Myocyte (in vitro differentiated cells): ENCODE measurements around the gene CCT5. TPM values are rescaled to one million over a fixed set of nuclear protein-coding genes. Genes with fewer than 3 reads are reported as not detected.
A peak's percentile ranks its signal among the peaks of the same experiment; 100 is the strongest.
"Not testable (repeated sequence)": the region's sequence is repeated elsewhere in the genome, so short reads cannot be mapped to it uniquely, and the experiment has no call there.

Source experiments
- DNase-seq: peaks from one replicate; pipeline ENCODE4 v3.0.0-alpha.2; 2012; ENCODE audit warnings: low read depth
- total RNA-seq: library from RNA; depleted of rRNA; stranded (reverse); fragments of >200 nt; gene quantifications from 2 replicates; pipeline ENCODE4 v1.2.3, GENCODE V29; 2014

CCT5 gene
- total RNA-seq, 1 donor from 2014 or later = 378 TPM

DNA sequence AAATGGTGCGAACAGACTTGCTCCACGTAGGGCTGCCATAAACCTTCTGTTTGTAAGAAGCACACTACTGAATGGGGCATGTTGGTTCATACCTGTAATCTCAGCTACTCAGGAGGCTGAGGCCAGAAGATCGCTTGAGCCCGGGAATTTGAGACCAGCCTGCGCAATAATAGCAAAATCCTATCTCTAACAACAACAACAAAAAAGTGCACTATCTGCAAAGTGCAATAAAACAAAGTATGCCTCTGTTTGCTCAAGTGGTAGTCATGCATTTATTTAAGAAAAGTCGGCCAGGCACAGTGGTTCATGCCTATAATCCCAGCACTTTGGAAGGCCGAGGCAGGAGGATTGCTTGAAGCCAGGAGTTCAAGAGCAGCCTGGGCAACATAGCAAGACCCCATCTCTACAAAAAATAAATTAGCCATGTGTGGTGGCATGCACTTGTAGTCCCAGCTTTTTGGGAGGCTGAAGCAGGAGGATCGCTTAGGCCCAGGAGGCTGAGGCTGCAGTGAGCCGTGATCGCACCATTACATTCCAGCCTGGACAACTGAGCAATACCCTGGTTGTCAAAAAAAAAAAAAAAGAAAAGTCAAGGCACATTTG, 5.6 kb upstream of the CCT5 start:
- DNase-seq = no peak

- DNase-seq = no peak
These were observed 3.3 kb upstream of the CCT5 start for GRCh38 chr5:10246761-10247160.

DNA sequence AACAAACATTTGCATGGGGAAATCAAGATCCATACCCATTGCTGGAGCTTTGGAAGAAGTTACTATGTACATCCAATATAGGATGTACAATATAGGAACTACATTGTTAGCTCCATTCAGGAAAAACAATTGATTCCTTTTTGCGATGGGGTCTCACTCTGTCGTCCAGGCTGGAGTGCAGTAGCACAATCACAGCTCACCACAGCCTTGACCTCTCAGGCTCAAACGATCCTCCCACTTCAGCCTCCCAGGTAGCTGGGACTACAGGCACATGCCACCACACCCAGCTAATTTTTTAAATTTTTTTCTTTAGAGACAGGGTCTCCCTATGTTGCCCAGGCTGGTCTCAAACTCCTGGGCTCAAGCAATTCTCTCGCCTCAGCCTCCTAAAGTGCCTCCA, 2.9 kb upstream of the CCT5 start:
- DNase-seq = not testable (repeated sequence)

DNA sequence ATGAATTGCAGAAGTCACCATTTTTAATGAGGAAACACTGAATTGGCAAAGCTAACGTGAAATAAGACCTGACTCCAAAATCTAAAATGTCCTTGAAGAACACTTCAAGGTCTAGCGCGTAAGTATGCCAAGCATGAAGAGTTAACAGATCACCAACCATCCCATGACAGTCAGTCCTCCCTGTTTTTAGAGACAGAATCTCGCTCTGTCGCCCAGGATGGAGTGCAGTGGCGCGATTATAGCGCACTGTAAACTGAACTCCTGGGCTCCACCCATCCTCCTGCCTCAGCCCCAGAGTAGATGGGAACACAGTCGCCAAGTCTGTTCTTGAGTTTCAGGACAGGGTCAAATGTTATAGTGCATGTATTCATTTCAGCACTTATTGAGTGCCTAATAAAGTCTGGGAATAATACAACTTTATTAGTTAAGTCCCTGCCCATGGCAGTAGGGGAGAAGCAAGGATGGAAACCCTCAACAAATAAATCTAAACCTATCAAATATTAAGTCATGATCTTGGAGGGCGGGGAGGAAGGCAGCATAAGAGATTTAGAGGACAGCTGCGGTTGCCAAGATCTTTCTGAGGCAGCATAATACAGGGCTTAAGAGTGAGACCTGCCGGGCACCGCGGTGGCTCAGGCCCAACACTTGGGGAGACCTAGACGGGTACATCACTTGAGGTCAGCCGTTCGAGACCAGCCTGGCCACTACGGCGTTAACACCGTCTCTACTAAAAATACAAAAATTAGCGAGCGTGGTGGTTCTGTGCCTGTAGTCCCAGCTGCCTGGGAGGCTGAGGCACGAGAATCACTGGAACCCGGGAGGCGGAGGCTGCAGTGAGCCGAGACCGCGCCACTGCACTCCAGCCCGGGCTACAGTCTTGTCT, 1.5 kb upstream of the CCT5 start:
- DNase-seq = no peak

DNA sequence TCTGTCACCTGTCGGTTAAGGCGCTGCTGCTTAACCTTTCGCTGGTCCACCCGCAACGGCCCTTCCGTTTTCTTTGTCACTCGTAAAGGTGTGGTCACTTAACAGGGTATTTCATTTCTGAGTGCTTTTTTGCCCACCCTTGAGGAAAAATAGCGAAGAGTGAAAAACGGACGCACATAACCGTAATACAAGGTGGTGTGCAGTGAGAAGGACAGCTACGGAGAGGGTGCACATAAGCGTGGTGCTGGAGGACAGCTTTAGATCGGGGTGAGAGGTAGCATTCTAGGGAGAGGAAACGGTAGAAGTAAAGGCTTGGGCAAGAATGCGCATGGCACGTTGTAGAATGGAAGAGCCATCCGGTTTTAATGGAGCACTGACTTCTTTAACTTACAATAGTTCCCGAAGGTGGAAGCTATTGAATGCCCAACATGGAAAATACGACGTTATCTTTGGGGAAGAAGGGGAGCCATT, 761 bp downstream of the CCT5 start:
- DNase-seq = peak; percentile 13

- no peak for DNase-seq
These were observed 1.3 kb downstream of the CCT5 start for GRCh38 chr5:10251405-10251804.

GRCh38 chr5:10253390-10253789, 3.3 kb downstream of the CCT5 start:
- no peak for DNase-seq

DNA sequence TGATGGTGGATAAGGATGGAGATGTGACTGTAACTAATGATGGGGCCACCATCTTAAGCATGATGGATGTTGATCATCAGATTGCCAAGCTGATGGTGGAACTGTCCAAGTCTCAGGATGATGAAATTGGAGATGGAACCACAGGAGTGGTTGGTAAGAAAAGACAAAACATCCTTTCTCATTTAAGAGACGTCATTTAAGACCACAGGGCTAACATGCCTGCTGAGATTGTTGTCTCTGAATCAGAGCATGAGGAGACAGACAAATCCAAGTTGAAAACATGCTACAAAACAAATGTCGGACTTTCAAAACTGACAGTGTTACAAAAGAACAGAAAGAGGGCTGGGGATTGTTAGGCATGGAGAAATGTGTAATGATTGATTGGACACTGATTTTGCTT, 4.6 kb downstream of the CCT5 start:
- DNase-seq = no peak

DNA sequence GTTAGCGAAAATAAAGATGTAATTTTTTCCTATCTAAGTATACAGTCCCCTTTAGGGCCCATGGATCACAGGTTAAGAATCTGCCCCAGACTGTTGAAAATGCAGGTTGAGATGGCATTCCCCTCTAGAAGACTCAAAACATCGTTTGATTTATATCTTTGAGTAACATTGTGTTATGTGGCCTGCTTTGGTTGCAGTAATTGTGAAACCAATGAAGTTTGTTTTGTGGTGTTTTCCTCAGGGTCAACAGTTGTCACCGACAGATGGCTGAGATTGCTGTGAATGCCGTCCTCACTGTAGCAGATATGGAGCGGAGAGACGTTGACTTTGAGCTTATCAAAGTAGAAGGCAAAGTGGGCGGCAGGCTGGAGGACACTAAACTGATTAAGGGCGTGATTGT, 7.8 kb downstream of the CCT5 start:
- DNase-seq = no peak

GRCh38 chr5:10259899-10260298, 9.8 kb downstream of the CCT5 start:
- DNase-seq = no peak

GRCh38 chr5:10261065-10261464, 11.0 kb downstream of the CCT5 start:
- DNase-seq = no peak

GRCh38 chr5:10262121-10262774, 12.2 kb downstream of the CCT5 start:
- DNase-seq = no peak

DNA sequence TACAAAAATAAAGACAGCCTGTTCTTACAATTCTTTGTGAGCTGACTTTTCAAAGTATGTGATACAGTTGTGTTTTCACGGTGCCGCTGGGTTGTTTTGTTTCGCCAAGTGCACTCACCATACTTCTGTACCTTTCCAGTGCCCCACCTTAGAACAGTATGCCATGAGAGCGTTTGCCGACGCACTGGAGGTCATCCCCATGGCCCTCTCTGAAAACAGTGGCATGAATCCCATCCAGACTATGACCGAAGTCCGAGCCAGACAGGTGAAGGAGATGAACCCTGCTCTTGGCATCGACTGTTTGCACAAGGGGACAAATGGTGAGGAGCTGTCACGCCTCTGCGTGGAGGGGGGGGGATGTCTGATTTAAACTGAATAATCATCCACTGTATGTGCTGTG, 12.9 kb downstream of the CCT5 start:
- no peak for DNase-seq

DNA sequence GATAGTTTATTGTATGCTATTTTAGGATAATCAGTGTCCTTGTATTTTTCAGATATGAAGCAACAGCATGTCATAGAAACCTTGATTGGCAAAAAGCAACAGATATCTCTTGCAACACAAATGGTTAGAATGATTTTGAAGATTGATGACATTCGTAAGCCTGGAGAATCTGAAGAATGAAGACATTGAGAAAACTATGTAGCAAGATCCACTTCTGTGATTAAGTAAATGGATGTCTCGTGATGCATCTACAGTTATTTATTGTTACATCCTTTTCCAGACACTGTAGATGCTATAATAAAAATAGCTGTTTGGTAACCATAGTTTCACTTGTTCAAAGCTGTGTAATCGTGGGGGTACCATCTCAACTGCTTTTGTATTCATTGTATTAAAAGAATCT, 14.5 kb downstream of the CCT5 start:
- no peak for DNase-seq

DNA sequence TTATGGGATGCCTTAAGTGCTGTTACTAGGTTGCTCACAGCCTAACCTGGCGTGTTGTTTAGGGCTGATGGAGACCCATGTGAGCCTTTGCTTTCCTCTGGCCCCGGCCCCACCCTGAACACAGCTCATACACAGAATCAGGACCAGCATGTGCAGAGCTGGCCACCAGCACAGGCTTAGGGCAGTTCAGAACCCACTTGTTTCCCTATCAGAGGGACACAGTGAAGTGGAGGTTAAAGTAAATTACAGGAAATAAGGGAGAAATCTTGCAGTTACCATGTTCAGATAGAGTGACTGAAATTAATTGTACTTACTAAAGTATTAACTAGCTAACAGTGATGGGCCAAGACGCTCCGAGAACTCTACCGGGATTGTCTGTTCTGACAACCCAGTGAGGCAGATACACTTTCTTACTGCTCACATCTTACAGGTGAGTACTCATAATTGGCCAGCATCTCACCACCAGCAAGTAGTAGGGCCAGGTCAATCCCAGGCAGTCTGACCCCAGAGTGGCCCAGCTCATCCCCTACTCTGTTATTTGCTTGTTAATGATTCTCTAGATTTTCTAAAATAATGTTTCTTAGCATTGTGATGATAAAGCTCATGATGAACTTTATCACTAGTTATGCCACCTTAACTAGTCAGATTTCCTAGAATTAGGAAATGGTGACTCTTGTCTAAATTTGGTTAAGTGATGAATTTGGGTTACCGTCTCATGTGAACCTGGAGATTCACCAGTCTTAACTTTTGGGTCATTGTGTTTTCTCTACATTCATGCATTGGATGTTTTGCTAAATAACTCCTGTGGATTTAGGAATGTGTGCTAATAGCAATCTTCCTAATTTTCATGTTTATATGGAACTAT, 15.4 kb downstream of the CCT5 start:
- no peak for DNase-seq

- no peak for DNase-seq
These were observed 16.1 kb downstream of the CCT5 start for GRCh38 chr5:10266137-10266536.

- no peak for DNase-seq
These were observed 16.8 kb downstream of the CCT5 start for GRCh38 chr5:10266839-10267238.

GRCh38 chr5:10268100-10268499, 18.0 kb downstream of the CCT5 start:
- DNase-seq = no peak

- no peak for DNase-seq
These were observed 22.2 kb downstream of the CCT5 start for GRCh38 chr5:10272053-10272874.

GRCh38 chr5:10272875-10273209, 22.8 kb downstream of the CCT5 start:
- not testable (repeated sequence) for DNase-seq

DNA sequence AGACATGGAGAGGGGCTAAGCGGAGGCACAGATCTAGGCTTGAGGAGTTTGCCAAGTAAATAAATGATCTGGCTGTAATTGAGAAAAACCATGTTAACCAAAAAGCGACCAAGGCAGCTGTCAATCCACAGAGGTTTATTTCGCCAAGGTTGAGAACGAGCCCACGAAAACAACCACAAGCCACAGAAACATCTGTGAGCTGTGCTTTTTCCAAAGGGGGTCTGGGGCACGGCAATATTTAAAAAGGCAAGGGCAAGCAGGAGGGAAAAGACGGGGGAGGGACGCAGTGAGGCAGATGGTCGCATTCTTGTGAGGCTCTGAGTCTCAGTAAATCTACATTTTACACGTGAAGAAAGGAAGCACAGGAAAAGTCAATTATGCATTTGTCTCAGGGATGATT, 25.4 kb downstream of the CCT5 start:
- peak; percentile 48 for DNase-seq
